Measurements from ENCODE around the gene TNFRSF13B. TPM values are rescaled to one million over a fixed set of nuclear protein-coding genes. Genes with fewer than 3 reads are reported as not detected.

Gene TNFRSF13B
- total RNA-seq, 2 experiments from 2014 or later = 7.5 to 19.3 TPM

GRCh38 chr17:16941072-16942036 lies 30.6 kb downstream of the TNFRSF13B start:
- Histone ChIP-seq H4K20me1 (ENCODE audit: insufficient read depth, low read length) (no peaks in the 10 kb centered on the region), H3K9me2 (ENCODE audit: insufficient read depth, low read length) (no peaks in the 10 kb centered on the region), H3K4me2 (ENCODE audit: low read length) (no peak overlapping the region), H3K4me1 (ENCODE audit: insufficient read depth, low read length, poor library complexity, severe bottlenecking) (peaks cover 38% of the 10 kb centered on the region), H2AFZ (ENCODE audit: low read length) (no peak overlapping the region), H3K79me2 (ENCODE audit: insufficient read depth, low read depth, low read length) (no peaks in the 10 kb centered on the region), H3K36me3 (ENCODE audit: insufficient read depth, low read length) (peaks cover 7% of the 10 kb centered on the region; the same call in 1 of the 2 replicates), H3K4me3 (ENCODE audit: low read depth, low read length, poor library complexity, severe bottlenecking) (no peak overlapping the region), H3K9me3 (ENCODE audit: low read length) (no peaks in the 10 kb centered on the region), H3K27ac (ENCODE audit: low read depth, low read length, poor library complexity, severe bottlenecking) (no peak overlapping the region)
- no peak for TF ChIP-seq EZH2phosphoT487 (IDR thresholded peaks at IDR 0.05; ENCODE audit: borderline replicate concordance, low read depth, low read length)
- TF ChIP-seq CTCF (conservative IDR thresholded peaks at IDR 0.05; ENCODE audit: low read length) = no peak
- BruUV-seq (replicated peaks) = no TSS peak
- intact Hi-C loops (cut with micrococcal nuclease; ENCODE audit: unreplicated experiment) = no loop called here
- ChIA-PET CTCF (ENCODE audit: unreplicated experiment) (no interaction called here), POLR2A (no interaction called here)
- no peak for DNase-seq (ENCODE audit: low spot score)

- intact Hi-C loops (cut with micrococcal nuclease; ENCODE audit: unreplicated experiment) = no loop called here
- POLR2A ChIA-PET = no interaction called here
- Histone ChIP-seq H3K36me3 (ENCODE audit: insufficient read depth, low read length) (no peaks in the 10 kb centered on the region), H3K4me3 (ENCODE audit: low read depth, low read length, poor library complexity, severe bottlenecking) (no peak overlapping the region), H4K20me1 (ENCODE audit: insufficient read depth, low read length) (no peaks in the 10 kb centered on the region), H3K4me1 (ENCODE audit: insufficient read depth, low read length, poor library complexity, severe bottlenecking) (peaks cover 27% of the 10 kb centered on the region), H3K79me2 (ENCODE audit: insufficient read depth, low read depth, low read length) (no peaks in the 10 kb centered on the region), H3K27ac (ENCODE audit: low read depth, low read length, poor library complexity, severe bottlenecking) (no peak overlapping the region), H3K9me3 (ENCODE audit: low read length) (no peaks in the 10 kb centered on the region), H3K4me2 (ENCODE audit: low read length) (no peak overlapping the region), H3K9me2 (ENCODE audit: insufficient read depth, low read length) (no peaks in the 10 kb centered on the region), H2AFZ (ENCODE audit: low read length) (no peak overlapping the region)
- CTCF ChIA-PET (ENCODE audit: unreplicated experiment) = no interaction called here
- no peak for DNase-seq (ENCODE audit: low spot score)
- TF ChIP-seq EZH2phosphoT487 (IDR thresholded peaks at IDR 0.05; ENCODE audit: borderline replicate concordance, low read depth, low read length) (no peak), CTCF (conservative IDR thresholded peaks at IDR 0.05; ENCODE audit: low read length) (no peak)
- BruUV-seq (replicated peaks) = no TSS peak
Measured at GRCh38 chr17:16940116-16940881, 31.6 kb downstream of the TNFRSF13B start.

Measured in OCI-LY7 (cell line).